Esophagus squamous epithelium (tissue), 5 donors: ENCODE data around the gene SEPTIN7. TPM values are rescaled to one million over a fixed set of nuclear protein-coding genes. Genes with fewer than 3 reads are reported as not detected.

ENCODE experiments used
- DNase-seq: peaks from one replicate; lab custom pipeline; 2025; lab: John Stamatoyannopoulos, UW
- H3K27ac ChIP-seq, 4 donors: fragments of 200-600 bp; sonication (generic); one replicate each; pipeline ENCODE4 v1.5.1; 2016 to 2019; ENCODE audit warnings: mild to moderate bottlenecking in 1 of 4
- H3K27me3 ChIP-seq, 4 donors: fragments of 200-600 bp; sonication (generic); 1 replicate in 3 of 4; 2 replicates in 1 of 4; pipeline versions ENCODE4 v1.5.1 to v1.6.0; 2017 to 2021; ENCODE audit warnings: antibody characterized with exemption in 1 of 4
- H3K36me3 ChIP-seq, 3 donors: fragments of 200-600 bp; sonication (generic); one replicate each; pipeline ENCODE4 v1.5.1; 2016 to 2019
- H3K4me1 ChIP-seq, 3 donors: fragments of 200-600 bp; sonication (generic); one replicate each; pipeline ENCODE4 v1.5.1; 2017 to 2019
- H3K4me3 ChIP-seq, 4 donors: fragments of 200-600 bp; sonication (generic); 1 replicate in 3 of 4; 2 replicates in 1 of 4; pipeline ENCODE4 v1.5.1; 2016 to 2019; ENCODE audit warnings: mild to moderate bottlenecking in 2 of 4, moderate library complexity in 1 of 4
- H3K9me3 ChIP-seq, 3 donors: fragments of 200-600 bp; sonication (generic); one replicate each; pipeline ENCODE4 v1.5.1; 2016 to 2019
- CTCF ChIP-seq, 6 experiments: fragments of 450-650 bp in 4 of 6; fragments of 200-600 bp in 2 of 6; sonication (generic) in 2 of 6; IDR thresholded peaks; one replicate each; pipeline ENCODE4 v1.5.1; 2016 to 2019; ENCODE audit warnings: antibody characterized with exemption in 6 of 6, mild to moderate bottlenecking in 4 of 6, moderate library complexity in 4 of 6
- POLR2A ChIP-seq, 4 donors: fragments of 450-650 bp; IDR thresholded peaks; one replicate each; pipeline ENCODE4 v1.6.1; 2017; ENCODE audit warnings: antibody characterized with exemption in 4 of 4, mild to moderate bottlenecking in 4 of 4, moderate library complexity in 3 of 4
- WGBS, 2 donors: methylation state at CpG; one replicate each; pipeline ENCODE4 v1.1.5; 2018; 5-methylcytosine and 5-hydroxymethylcytosine counted together
- intact Hi-C: fragments of 100-400 bp; cut with DNase I; formaldehyde crosslinking; loops from one replicate; pipeline ENCODE4 v1.15.0; 2022
- total RNA-seq, 4 donors: library from RNA; depleted of rRNA; stranded (reverse); fragments of >200 nt; gene quantifications; one replicate each; pipeline ENCODE4 v1.1.0, GENCODE V29; 2016
- donor health status: DM: yes; HTN: yes; CAD: no.

Gene SEPTIN7
- total RNA-seq: 100 to 1,000 TPM; 102 to 174 (median 147) TPM

GRCh38 chr7:35800718-35801391, at the start of gene SEPTIN7:
Gene SEPTIN7, plus strand, starts transcription at chr7:35801057. Its CDS starts 153 bp downstream, at chr7:35801210.
- intact Hi-C loops: loop anchor here (10.0 kb wide), 1 partner anchor 96 kb away; no protein-coding TSS in a partner anchor
- peaks cover 7 to 53% (median 21%) of the 10 kb centered on the region in 3 donors for H3K4me1 ChIP-seq

GRCh38 chr7:35752742-35753141, 48.1 kb upstream of the SEPTIN7 start:
- H3K9me3 ChIP-seq: no peaks in the 10 kb centered on the region
- TF ChIP-seq CTCF (IDR thresholded peaks at IDR 0.05) (no peak), POLR2A (IDR thresholded peaks at IDR 0.05) (no peak)
- H3K4me1 ChIP-seq: peaks cover 0 to 9% (median 0%) of the 10 kb centered on the region in 3 donors
- no peak overlapping the region for H3K4me3 ChIP-seq
- H3K27me3 ChIP-seq: no peaks in the 10 kb centered on the region
- H3K36me3 ChIP-seq: no peaks in the 10 kb centered on the region
- intact Hi-C loops: no loop called here
- no peak overlapping the region for H3K27ac ChIP-seq
- 57 to 86% methylated on average over 2 of the region's 2 CpGs for WGBS, 2 donors
- DNase-seq: no peak

More at GRCh38 chr7:35800718-35801391, at the start of gene SEPTIN7:
- TF ChIP-seq POLR2A (IDR thresholded peaks at IDR 0.05) (peak in 2 of 4 donors; percentile 69 to 93), CTCF (IDR thresholded peaks at IDR 0.05) (peak in 1 of 6 experiments; percentile 17)
- peak; percentile 93 for DNase-seq
- Histone ChIP-seq H3K27ac (peak within 1 kb of the TSS; percentile 97 to 100 (median 98)), H3K27me3 (no peaks in the 10 kb centered on the region), H3K36me3 (no peaks in the 10 kb centered on the region), H3K9me3 (no peaks in the 10 kb centered on the region), H3K4me3 (peak within 1 kb of the TSS; percentile 84 to 97 (median 90))
- WGBS, 2 donors: 4% methylated on average over 13 of the region's 62 CpGs; no CpG with 5 or more reads in 1 of the 2 donors

GRCh38 chr7:35753761-35754603, 46.9 kb upstream of the SEPTIN7 start:
- 57 to 73% methylated on average over 7 of the region's 7 CpGs for WGBS, 2 donors
- TF ChIP-seq POLR2A (IDR thresholded peaks at IDR 0.05) (no peak), CTCF (IDR thresholded peaks at IDR 0.05) (no peak)
- H3K9me3 ChIP-seq: no peaks in the 10 kb centered on the region
- no peak overlapping the region for H3K4me3 ChIP-seq
- peaks cover 0 to 9% (median 0%) of the 10 kb centered on the region in 3 donors for H3K4me1 ChIP-seq
- H3K27me3 ChIP-seq: no peaks in the 10 kb centered on the region
- intact Hi-C loops: no loop called here
- peak overlapping the region in 3 of 4 donors; percentile 0 to 49 (median 38) for H3K27ac ChIP-seq
- no peak for DNase-seq
- no peaks in the 10 kb centered on the region for H3K36me3 ChIP-seq

GRCh38 chr7:35754741-35755140, 46.1 kb upstream of the SEPTIN7 start:
- TF ChIP-seq CTCF (IDR thresholded peaks at IDR 0.05) (no peak), POLR2A (IDR thresholded peaks at IDR 0.05) (no peak)
- Histone ChIP-seq H3K4me3 (no peak overlapping the region), H3K36me3 (no peaks in the 10 kb centered on the region), H3K4me1 (peaks cover 0 to 9% (median 0%) of the 10 kb centered on the region in 3 donors), H3K27me3 (no peaks in the 10 kb centered on the region), H3K27ac (peak overlapping the region in 3 of 4 donors; percentile 0 to 38 (median 30)), H3K9me3 (no peaks in the 10 kb centered on the region)
- no peak for DNase-seq
- intact Hi-C loops: no loop called here
- WGBS, 2 donors: 50 to 58% methylated on average over 1 of the region's 1 CpG
